Transverse colon (tissue), 4 donors: ENCODE measurements around the gene DDX20. TPM values are rescaled to one million over a fixed set of nuclear protein-coding genes. Genes with fewer than 3 reads are reported as not detected.

ENCODE experiments used
- DNase-seq: peaks from one replicate; pipeline ENCODE4 v3.0.0-alpha.2; 2019
- H3K27ac ChIP-seq, 4 donors: fragments of 200-600 bp; sonication (generic); 2 replicates each; pipeline ENCODE4 v1.5.1; 2016 to 2018; ENCODE audit warnings: inconsistent platforms in 4 of 4
- H3K27me3 ChIP-seq: fragments of 200-600 bp; sonication (generic); 2 replicates; pipeline ENCODE4 v1.5.1; 2017; ENCODE audit warnings: inconsistent platforms
- H3K36me3 ChIP-seq, 4 donors: fragments of 200-600 bp; sonication (generic); 2 replicates each; pipeline ENCODE4 v1.5.1; 2017 to 2019; ENCODE audit warnings: inconsistent platforms in 4 of 4
- H3K4me1 ChIP-seq, 4 donors: fragments of 200-600 bp; sonication (generic); 2 replicates each; pipeline ENCODE4 v1.5.1; 2017 to 2020; ENCODE audit warnings: inconsistent platforms in 4 of 4
- H3K4me3 ChIP-seq, 4 donors: fragments of 200-600 bp; sonication (generic); 1 replicate in 1 of 4; 2 replicates in 3 of 4; pipeline versions ENCODE4 v1.5.1 to v1.6.1; 2017 to 2019; ENCODE audit warnings: inconsistent platforms in 4 of 4
- H3K9me3 ChIP-seq, 2 donors: fragments of 200-600 bp; sonication (generic); 2 replicates each; pipeline ENCODE4 v1.5.1; 2017 to 2019; ENCODE audit warnings: inconsistent platforms in 2 of 2
- CTCF ChIP-seq, 5 experiments: fragments of 200-600 bp in 3 of 5; fragments of 450-650 bp in 2 of 5; sonication (generic) in 3 of 5; IDR thresholded peaks; 1 replicate in 2 of 5; 2 replicates in 3 of 5; pipeline ENCODE4 v1.5.1; 2016 to 2017; ENCODE audit warnings: antibody characterized with exemption in 5 of 5, inconsistent platforms in 3 of 5, mild to moderate bottlenecking in 2 of 5, moderate library complexity in 1 of 5
- EP300 ChIP-seq: sonication (generic); formaldehyde crosslinking; IDR thresholded peaks from one replicate; pipeline ENCODE4 v1.6.1; 2017; ENCODE audit warnings: antibody characterized with exemption, low read depth
- POLR2A ChIP-seq: fragments of 450-650 bp; IDR thresholded peaks from one replicate; pipeline ENCODE4 v1.6.1; 2016; ENCODE audit warnings: antibody characterized with exemption, mild to moderate bottlenecking, moderate library complexity
- POLR2AphosphoS5 ChIP-seq, 3 donors: sonication (generic); formaldehyde crosslinking; IDR thresholded peaks; one replicate each; pipeline ENCODE4 v1.6.1; 2016; ENCODE audit warnings: antibody characterized with exemption in 3 of 3
- WGBS, 2 donors: methylation state at CpG; one replicate each; pipeline ENCODE4 v1.1.5; 2018; ENCODE audit warnings: low coverage in 1 of 2; 5-methylcytosine and 5-hydroxymethylcytosine counted together
- in situ Hi-C, 4 donors: fragments of 200-750 bp; cut with MboI; loops; one replicate each; pipeline versions ENCODE4 v1.15.0 to v1.15.1; 2017; ENCODE audit warnings: low sequenced_read_pairs in 3 of 4, low pct_ligation_motif_present in 1 of 4, low pct_unique_long_range_greater_than_20kb in 1 of 4
- intact Hi-C: fragments of 100-400 bp; cut with DNase I; formaldehyde crosslinking; loops from one replicate; pipeline ENCODE4 v1.15.1; 2023; ENCODE audit warnings: low total_unique reads
- total RNA-seq, 4 donors: library from RNA; depleted of rRNA; stranded (reverse); fragments of >200 nt; gene quantifications; one replicate each; pipeline ENCODE4 v1.1.0, GENCODE V29; 2016

DDX20 gene
- total RNA-seq, 4 donors from 2014 or later, result 7.1 to 17.1 (median 12.2) TPM

GRCh38 chr1:111725192-111725591 is 30.5 kb upstream of the DDX20 start:
- no peaks in the 10 kb centered on the region for H3K27me3 ChIP-seq
- H3K36me3 ChIP-seq, result no peaks in the 10 kb centered on the region
- in situ Hi-C loops, result loop anchor here in 1 of 4 donors (25.0 kb wide), 1 partner anchor 238 kb away; no protein-coding TSS in a partner anchor
- no peak for DNase-seq
- H3K4me3 ChIP-seq, result no peak overlapping the region
- H3K4me1 ChIP-seq, result peaks cover 0 to 23% (median 9%) of the 10 kb centered on the region in 4 donors
- no peak for TF ChIP-seq CTCF (IDR thresholded peaks at IDR 0.05)
- TF ChIP-seq EP300, result no peak
- no peak for TF ChIP-seq POLR2A
- no peak for TF ChIP-seq POLR2AphosphoS5 (IDR thresholded peaks at IDR 0.05)
- no peak overlapping the region for H3K27ac ChIP-seq
- intact Hi-C loops, result no loop called here
- 57% methylated on average over 5 of the region's 5 CpGs; no CpG with 5 or more reads in 1 of the 2 donors for WGBS, 2 donors
- no peaks in the 10 kb centered on the region for H3K9me3 ChIP-seq

- no peak for TF ChIP-seq POLR2AphosphoS5 (IDR thresholded peaks at IDR 0.05)
- Histone ChIP-seq H3K27ac (no peak overlapping the region), H3K27me3 (no peaks in the 10 kb centered on the region), H3K4me3 (no peak overlapping the region), H3K36me3 (no peaks in the 10 kb centered on the region), H3K4me1 (peaks cover 0 to 10% (median 3%) of the 10 kb centered on the region in 4 donors), H3K9me3 (no peaks in the 10 kb centered on the region)
- 92% methylated on average over 18 of the region's 18 CpGs; no CpG with 5 or more reads in 1 of the 2 donors for WGBS, 2 donors
- intact Hi-C loops (no loop called here), in situ Hi-C loops (loop anchor here in 1 of 4 donors (25.0 kb wide), 1 partner anchor 240 kb away; no protein-coding TSS in a partner anchor)
- DNase-seq, result no peak
Observed at GRCh38 chr1:111727056-111727455, 28.6 kb upstream of the DDX20 start.

GRCh38 chr1:111729271-111729921 is 26.3 kb upstream of the DDX20 start:
- Histone ChIP-seq H3K27me3 (no peaks in the 10 kb centered on the region), H3K9me3 (no peaks in the 10 kb centered on the region), H3K4me3 (no peak overlapping the region), H3K4me1 (peaks cover 0 to 11% (median 8%) of the 10 kb centered on the region in 4 donors), H3K27ac (no peak overlapping the region), H3K36me3 (no peaks in the 10 kb centered on the region)
- intact Hi-C loops, result no loop called here
- TF ChIP-seq POLR2A, result no peak
- TF ChIP-seq EP300, result no peak
- no peak for TF ChIP-seq CTCF (IDR thresholded peaks at IDR 0.05)
- TF ChIP-seq POLR2AphosphoS5 (IDR thresholded peaks at IDR 0.05), result no peak
- WGBS, 2 donors, result 64 to 72% methylated on average over 2 to 8 of the region's 8 CpGs
- DNase-seq, result no peak
- in situ Hi-C loops, result loop anchor here in 1 of 4 donors (25.0 kb wide), 1 partner anchor 242 kb away; no protein-coding TSS in a partner anchor

- no peaks in the 10 kb centered on the region for H3K27me3 ChIP-seq
- 65 to 85% methylated on average over 5 to 7 of the region's 7 CpGs for WGBS, 2 donors
Observed at GRCh38 chr1:111729946-111730681, 25.6 kb upstream of the DDX20 start.

More at GRCh38 chr1:111729946-111730681, 25.6 kb upstream of the DDX20 start:
- H3K27ac ChIP-seq, result no peak overlapping the region
- H3K9me3 ChIP-seq, result no peaks in the 10 kb centered on the region
- H3K4me3 ChIP-seq, result no peak overlapping the region
- no peaks in the 10 kb centered on the region for H3K36me3 ChIP-seq
- in situ Hi-C loops (loop anchor here in 1 of 4 donors (25.0 kb wide), 1 partner anchor 243 kb away; no protein-coding TSS in a partner anchor), intact Hi-C loops (no loop called here)
- TF ChIP-seq EP300, result no peak
- TF ChIP-seq POLR2AphosphoS5 (IDR thresholded peaks at IDR 0.05), result no peak
- no peak for TF ChIP-seq POLR2A
- no peak for TF ChIP-seq CTCF (IDR thresholded peaks at IDR 0.05)
- peaks cover 0 to 13% (median 9%) of the 10 kb centered on the region in 4 donors for H3K4me1 ChIP-seq
- no peak for DNase-seq
